NCI-H1092 (cell line): ENCODE results near the gene BMP4.
"Not testable (repeated sequence)": the region's sequence is repeated elsewhere in the genome, so short reads cannot be mapped to it uniquely, and the experiment has no call there.

Source experiments
- DNase-seq: peaks from one replicate; lab custom pipeline; 2025; lab: John Stamatoyannopoulos, UW

BMP4 gene

GRCh38 chr14:53956427-53957201 lies at the start of gene BMP4:
BMP4 (minus strand) TSS chr14:53956825; CDS start chr14:53952222, 4,603 bp downstream.
- DNase-seq, result no peak

GRCh38 chr14:54003064-54003463 lies 46.4 kb upstream of the BMP4 start:
- no peak for DNase-seq

GRCh38 chr14:54002653-54003052 lies 46.0 kb upstream of the BMP4 start:
- DNase-seq, result no peak

GRCh38 chr14:54001189-54001878 lies 44.7 kb upstream of the BMP4 start:
- DNase-seq, result no peak

GRCh38 chr14:54000341-54000811 lies 43.8 kb upstream of the BMP4 start:
- DNase-seq, result no peak

GRCh38 chr14:53999061-53999488 lies 42.5 kb upstream of the BMP4 start:
- no peak for DNase-seq

GRCh38 chr14:53996041-53996440 lies 39.4 kb upstream of the BMP4 start:
- DNase-seq, result no peak

- no peak for DNase-seq
Observed at GRCh38 chr14:53993920-53994607, 37.4 kb upstream of the BMP4 start.

GRCh38 chr14:53990978-53991377 lies 34.4 kb upstream of the BMP4 start:
- no peak for DNase-seq

- not testable (repeated sequence) for DNase-seq
Observed at GRCh38 chr14:53986718-53987117, 30.1 kb upstream of the BMP4 start.

GRCh38 chr14:53984958-53985357 lies 28.3 kb upstream of the BMP4 start:
- not testable (repeated sequence) for DNase-seq

- DNase-seq, result no peak
Observed at GRCh38 chr14:53983112-53983511, 26.5 kb upstream of the BMP4 start.

- DNase-seq, result no peak
Observed at GRCh38 chr14:53982546-53982945, 25.9 kb upstream of the BMP4 start.

- DNase-seq, result no peak
Observed at GRCh38 chr14:53979747-53980642, 23.4 kb upstream of the BMP4 start.

- no peak for DNase-seq
Observed at GRCh38 chr14:53979113-53979681, 22.6 kb upstream of the BMP4 start.

- DNase-seq, result no peak
Observed at GRCh38 chr14:53978194-53978593, 21.6 kb upstream of the BMP4 start.

- no peak for DNase-seq
Observed at GRCh38 chr14:53975444-53975843, 18.8 kb upstream of the BMP4 start.

GRCh38 chr14:53971521-53971920 lies 14.9 kb upstream of the BMP4 start:
- DNase-seq, result no peak

GRCh38 chr14:53969326-53969725 lies 12.7 kb upstream of the BMP4 start:
- DNase-seq, result no peak

GRCh38 chr14:53968726-53969125 lies 12.1 kb upstream of the BMP4 start:
- no peak for DNase-seq

GRCh38 chr14:53967606-53968005 lies 11.0 kb upstream of the BMP4 start:
- DNase-seq, result no peak
